Liver (tissue), 3 donors: ENCODE measurements around the gene CNTN5.

ENCODE experiments used
- ATF3 ChIP-seq: IDR thresholded peaks from 2 replicates; pipeline ENCODE4 v1.6.1; 2016; ENCODE audit warnings: antibody characterized with exemption
- CTCF ChIP-seq: fragments of 150-350 bp; IDR thresholded peaks from 2 replicates; pipeline ENCODE4 v1.5.1; 2017; ENCODE audit warnings: improper control_type of control experiment, low read depth, low read length; ENCODE audit not compliant: missing input control
- FOXA1 ChIP-seq: IDR thresholded peaks from 2 replicates; pipeline ENCODE4 v1.6.1; 2016; ENCODE audit warnings: antibody characterized with exemption
- GABPA ChIP-seq, 2 donors: IDR thresholded peaks in 1 of 2; conservative IDR thresholded peaks in 1 of 2; 2 replicates each; pipeline ENCODE4 v1.6.1; 2016; ENCODE audit warnings: antibody characterized with exemption in 2 of 2, mild to moderate bottlenecking in 1 of 2, moderate library complexity in 1 of 2
- JUND ChIP-seq, 2 donors: IDR thresholded peaks; 2 replicates each; pipeline ENCODE4 v1.6.1; 2016; ENCODE audit warnings: antibody characterized with exemption in 2 of 2
- MAX ChIP-seq: IDR thresholded peaks from 2 replicates; pipeline ENCODE4 v1.6.1; 2016; ENCODE audit warnings: antibody characterized with exemption
- NR2F2 ChIP-seq: IDR thresholded peaks from 2 replicates; pipeline ENCODE4 v1.6.1; 2016; ENCODE audit warnings: antibody characterized with exemption
- RAD21 ChIP-seq, 2 donors: IDR thresholded peaks; 2 replicates each; pipeline ENCODE4 v1.6.1; 2016; ENCODE audit warnings: antibody characterized with exemption in 2 of 2, mild to moderate bottlenecking in 2 of 2
- SP1 ChIP-seq: IDR thresholded peaks from 2 replicates; pipeline ENCODE4 v1.6.1; 2018; ENCODE audit warnings: antibody characterized with exemption, mild to moderate bottlenecking
- TAF1 ChIP-seq: conservative IDR thresholded peaks from 2 replicates; pipeline ENCODE4 v1.6.1; 2016; ENCODE audit warnings: antibody characterized with exemption, mild to moderate bottlenecking
- YY1 ChIP-seq: IDR thresholded peaks from 2 replicates; pipeline ENCODE4 v1.6.1; 2016; ENCODE audit warnings: antibody characterized with exemption, mild to moderate bottlenecking
- donor health status: healthy.
- donor health status: healthy.

- TF ChIP-seq YY1: no peak
- no peak for TF ChIP-seq CTCF
- TF ChIP-seq RAD21 (IDR thresholded peaks at IDR 0.05): no peak
- TF ChIP-seq JUND (IDR thresholded peaks at IDR 0.05): no peak
- no peak for TF ChIP-seq MAX
- TF ChIP-seq TAF1: no peak
- TF ChIP-seq NR2F2: no peak
- no peak for TF ChIP-seq GABPA (IDR thresholded peaks at IDR 0.05 in 1 of 2, conservative IDR thresholded peaks at IDR 0.05 in 1 of 2)
- TF ChIP-seq FOXA1: no peak
- TF ChIP-seq ATF3: no peak
- no peak for TF ChIP-seq SP1
Measured at GRCh38 chr11:100232006-100232405, 1211.3 kb downstream of the CNTN5 start.
